NCI-H2196 treated with DMSO at 0.1 percent for 48 hours (cell line): ENCODE measurements around the gene SBF2.
"Not testable (repeated sequence)": the region's sequence is repeated elsewhere in the genome, so short reads cannot be mapped to it uniquely, and the experiment has no call there.

Experiments
- DNase-seq: peaks from one replicate; lab custom pipeline; 2025; ENCODE audit not compliant: unreplicated experiment; lab: John Stamatoyannopoulos, UW

The SBF2 gene

DNA sequence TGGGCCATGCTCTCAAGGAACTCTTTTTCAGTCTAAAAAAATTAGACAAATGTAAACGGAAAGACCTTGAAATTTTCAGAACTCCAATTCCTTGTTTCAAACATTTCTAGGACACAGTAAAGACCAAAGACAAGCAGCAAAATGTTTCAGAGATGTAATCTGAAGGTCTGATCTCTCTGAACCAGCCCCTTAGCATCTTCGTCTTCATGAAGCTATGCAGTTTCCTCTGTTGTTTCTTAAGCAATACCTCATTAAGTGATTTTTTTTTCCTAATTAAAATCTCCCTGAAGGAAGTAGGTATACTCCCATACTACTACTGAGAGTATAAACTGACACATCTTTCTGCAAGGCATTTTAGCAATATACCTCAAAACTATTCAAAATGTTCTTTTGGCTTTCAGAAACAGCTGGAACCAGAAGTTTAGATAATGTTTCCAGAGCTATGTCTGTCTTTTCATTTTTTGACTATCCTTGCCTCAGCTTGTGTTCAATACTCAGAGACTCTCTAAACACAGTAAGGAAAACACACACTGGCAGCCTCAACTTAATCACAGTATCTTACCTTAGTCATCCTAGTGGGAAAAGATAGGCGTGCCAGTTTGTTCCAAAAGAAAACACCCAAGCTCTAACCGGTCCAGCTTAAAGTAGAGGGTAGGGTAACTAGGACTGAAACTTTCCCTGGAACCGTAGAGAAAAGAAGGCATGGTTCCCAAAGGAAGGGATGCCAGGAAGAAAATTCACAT is 25.1 kb downstream of the SBF2 start:
- no peak for DNase-seq

DNA sequence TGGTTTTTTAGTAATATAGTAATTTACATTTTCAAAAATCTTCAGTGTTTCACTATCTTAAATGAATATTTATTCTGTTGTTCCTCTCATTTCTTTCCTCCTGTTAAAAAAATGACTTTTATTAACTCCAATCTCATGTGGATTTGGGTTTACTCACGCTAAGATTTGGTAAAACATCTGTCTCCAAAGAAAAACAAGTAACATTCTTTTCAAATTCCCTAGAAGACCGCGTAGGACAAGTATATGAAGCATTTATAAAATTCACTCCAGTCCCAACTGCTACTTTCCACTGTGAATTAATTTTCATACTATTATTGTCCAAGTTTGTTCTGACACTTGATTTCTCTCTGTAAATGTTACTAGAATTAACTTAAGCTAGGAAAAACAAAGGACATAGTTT is 26.2 kb downstream of the SBF2 start:
- DNase-seq: no peak

DNA sequence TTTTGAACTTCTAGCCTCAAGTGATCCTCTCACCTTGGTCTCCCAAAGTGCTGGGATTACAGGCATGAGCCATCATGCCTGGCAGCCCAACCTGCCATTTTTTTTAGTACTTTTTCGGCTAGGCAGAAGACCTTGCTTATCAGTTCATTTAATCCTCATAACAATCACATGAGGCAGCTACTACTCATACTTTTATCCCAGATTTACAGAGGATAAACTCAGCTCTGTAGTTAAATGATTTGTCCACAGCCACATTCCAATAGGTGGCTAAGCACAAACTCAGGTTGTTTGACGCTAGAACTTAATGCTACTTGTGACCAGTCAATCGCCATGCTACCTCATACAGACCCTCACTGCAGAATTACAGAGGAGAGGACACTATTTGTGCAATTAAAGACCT is 28.1 kb downstream of the SBF2 start:
- DNase-seq: no peak

DNA sequence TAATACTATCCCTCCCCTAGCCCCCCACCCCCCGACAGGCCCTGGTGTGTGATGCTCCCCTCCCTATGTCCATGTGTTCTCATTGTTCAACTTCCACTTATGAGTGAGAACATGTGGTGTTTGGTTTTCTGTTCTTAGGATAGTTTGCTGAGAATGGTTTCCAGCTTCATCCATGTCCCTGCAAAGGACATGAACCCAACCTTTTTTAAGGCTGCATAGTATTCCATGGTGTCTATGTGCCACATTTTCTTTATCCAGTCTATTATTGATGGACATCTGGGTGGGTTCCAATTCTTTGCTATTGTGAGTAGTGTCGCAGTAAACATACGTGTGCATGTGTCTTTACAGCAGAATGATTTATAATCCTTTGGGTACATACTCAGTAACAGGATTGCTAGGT is 29.3 kb downstream of the SBF2 start:
- DNase-seq: not testable (repeated sequence)

DNA sequence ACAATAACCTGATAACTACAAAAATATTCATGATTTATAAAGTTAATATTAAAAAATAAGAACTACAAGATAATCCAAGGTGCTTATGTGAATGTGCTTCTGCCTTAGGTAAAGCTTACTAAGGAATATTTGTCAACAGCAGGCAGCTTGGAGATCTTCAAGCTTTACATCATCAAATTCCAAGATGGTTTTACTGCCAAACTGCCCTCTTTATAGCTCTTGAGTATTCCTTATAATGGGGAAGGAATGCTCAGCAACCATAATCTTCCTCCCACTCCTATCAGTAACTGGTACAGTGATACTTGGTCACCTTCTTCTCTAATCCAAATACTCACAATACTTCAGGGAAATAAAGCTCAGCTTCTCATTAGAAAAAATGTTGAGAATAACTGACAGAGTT is 30.1 kb downstream of the SBF2 start:
- no peak for DNase-seq

DNA sequence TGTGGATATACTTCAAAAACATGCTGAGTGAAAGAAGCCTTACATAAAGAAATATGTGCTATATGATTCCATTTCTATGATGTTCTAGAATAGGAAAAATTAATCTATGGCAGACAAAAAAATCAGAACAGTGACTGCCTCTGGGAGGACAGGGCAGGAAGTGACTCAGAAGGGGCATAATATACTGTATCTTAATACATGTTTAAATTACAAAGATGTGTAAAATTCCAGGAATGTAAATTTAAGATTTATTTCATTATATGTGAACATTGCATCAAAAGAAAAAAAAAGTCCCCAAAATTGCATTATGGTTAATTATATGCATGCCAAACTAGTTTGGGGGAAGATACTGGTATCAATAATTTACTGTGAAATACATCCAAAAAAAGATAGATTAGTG is 32.2 kb downstream of the SBF2 start:
- DNase-seq: no peak

DNA sequence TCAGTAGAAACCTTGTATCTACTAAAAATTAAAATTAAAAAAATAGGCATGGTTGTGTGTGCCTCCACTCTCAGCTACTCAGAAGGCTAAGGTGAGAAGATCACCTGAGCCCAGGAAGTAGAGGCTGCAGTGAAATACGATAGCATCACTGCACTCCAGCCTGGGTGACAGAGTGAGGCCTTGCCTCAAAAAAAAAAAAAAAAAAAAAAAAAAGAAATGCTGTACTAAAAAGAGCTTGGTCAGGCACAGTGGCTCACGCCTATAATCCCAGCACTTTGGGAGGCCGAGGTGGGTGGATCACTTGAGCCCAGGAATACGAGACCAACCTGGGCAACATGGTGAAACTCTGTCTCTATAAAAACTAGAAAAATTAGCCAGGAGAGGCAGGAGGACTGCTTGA is 36.5 kb downstream of the SBF2 start:
- no peak for DNase-seq

DNA sequence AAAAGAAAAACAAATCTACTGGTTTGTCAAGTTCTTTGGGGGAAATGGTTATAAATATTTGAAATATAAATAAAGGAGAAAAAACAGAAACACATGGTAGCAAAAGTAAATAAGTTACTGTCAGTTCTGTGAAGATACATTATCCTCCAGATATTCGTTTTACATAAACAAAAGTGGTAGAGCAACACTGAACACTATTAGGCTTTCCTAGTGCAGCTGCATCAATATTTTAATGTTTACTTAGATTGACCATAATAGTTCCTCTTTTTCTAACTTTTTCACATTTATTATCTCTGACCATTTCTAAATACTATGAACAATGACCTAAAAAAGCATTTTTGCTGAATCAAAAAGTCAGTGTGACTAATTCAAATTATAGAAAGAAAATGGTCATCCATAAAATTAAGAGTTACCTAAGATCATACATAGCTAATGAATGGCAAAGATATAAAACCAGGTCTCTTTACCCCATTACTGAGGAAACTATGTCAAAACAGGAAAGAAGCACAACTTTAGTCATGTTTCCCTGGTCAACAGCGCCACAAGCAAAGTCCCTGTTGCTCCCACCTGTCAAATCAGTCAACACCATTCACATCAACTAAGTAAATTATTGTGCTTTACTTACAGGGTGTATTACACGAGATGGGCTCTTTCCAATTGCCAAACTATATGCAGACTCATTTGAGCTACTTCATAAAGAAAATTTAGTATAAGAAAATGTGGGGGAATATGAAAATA is 38.5 kb downstream of the SBF2 start:
- no peak for DNase-seq

DNA sequence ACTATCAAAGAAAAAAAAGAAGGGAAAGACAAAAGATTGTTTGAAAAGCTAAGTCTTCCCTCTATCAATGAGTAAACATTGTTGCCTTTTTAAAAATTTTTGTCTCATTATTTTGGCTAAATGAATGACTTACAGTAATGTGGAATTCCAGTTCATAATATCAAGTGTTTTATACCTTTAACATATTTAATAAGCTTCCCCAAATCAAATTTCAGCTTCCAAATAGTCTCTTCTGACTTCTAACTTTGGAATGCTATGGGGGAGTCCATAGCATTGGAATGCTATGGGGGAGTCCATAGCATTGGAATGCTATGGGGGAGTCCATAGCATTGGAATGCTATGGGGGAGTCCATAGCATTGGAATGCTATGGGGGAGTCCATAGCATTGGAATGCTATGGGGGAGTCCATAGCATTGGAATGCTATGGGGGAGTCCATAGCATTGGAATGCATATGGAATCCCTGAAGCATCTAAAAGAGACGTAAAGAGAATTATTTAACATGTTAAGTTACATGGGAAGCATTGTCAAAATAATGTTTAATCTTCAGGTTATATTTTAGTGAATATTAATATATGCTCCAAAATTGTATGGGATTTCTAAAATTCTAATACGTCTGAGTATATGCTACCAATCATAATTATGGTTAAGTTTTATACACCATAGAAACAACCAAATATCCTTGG is 44.4 kb downstream of the SBF2 start:
- DNase-seq: not testable (repeated sequence)

DNA sequence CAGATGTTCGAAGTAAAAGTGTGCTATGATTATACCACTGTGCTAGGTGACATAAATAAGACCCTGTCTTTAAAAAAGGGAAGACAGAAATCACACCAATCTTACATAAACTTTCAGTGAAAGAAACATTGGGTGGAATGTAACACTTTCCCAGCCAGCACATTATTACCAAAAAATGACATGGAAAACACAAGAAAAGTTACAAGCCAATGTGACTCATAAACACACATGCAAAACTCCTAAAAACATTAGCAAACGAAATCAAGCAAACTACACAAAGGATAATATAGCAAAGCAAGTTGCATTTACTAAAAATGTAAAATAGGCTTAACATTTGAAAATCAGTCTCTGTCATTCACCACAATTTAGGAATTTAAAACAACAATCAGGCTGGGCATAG is 47.0 kb downstream of the SBF2 start:
- DNase-seq: no peak

DNA sequence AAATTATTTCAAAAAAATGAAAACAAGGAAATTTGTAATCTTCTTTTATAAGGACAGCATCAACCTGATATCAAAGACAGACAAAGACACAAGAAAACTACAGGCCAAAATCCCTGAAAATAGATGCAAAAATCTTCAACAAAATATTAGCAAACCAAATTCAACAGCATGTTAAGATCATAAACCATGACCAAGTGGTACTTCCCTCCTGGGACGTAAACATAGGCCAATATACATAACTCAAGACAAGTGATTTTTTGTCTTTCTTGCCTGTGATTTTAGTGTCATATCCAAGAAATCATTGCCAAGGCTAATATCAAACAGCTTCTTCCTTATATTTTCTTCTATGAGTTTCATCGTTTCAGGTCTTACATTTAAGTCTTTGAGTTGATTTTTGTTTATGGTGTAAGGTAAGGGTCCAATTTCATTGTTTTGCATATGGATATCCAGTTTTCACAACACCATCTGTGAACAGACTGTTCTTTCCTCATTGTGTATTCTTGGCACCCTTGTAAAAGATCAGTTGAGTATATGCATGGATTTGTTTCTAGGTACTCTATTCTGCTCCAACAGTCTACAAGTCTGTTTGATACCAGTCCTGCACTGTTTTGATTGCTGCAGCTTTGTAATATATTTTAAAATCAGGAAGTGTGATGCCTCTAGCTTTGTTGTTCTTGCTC is 50.0 kb downstream of the SBF2 start:
- no peak for DNase-seq

DNA sequence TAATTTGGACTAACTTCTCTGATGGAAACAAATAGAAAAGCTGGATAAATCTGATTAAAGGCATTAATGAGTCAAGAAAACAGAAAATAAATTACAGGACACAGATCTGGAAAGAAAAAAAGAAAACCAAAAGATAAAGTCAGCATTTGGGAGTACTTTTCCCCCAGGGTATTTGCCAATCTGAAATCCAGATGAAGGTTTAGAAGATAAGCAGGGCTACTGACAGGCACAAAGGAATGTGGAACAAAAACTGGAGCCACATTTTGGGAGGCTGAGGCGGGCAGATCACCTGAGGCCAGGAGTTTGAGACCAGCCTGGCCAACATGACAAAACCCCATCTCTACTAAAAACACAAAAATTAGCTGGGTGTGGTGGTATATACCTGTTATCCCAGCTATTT is 57.2 kb downstream of the SBF2 start:
- no peak for DNase-seq

DNA sequence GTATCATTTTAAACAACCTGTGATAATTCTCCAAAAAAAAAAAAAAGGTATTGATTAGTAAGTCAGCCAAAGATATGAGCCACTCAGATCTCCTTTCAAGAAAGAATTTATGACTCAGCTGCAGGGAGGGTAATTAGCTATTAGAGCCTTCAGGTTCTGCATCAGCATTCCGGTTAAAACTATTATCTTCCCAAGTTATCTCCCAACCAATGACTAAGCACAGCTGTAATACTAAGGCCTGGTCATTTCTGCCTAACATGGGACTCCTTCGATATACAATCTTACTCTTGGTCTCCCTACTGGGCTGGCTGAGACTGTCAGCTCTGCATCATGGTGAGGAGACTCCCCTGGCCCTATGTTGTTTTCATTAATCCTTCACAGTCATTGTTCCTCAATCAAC is 60.4 kb downstream of the SBF2 start:
- no peak for DNase-seq

DNA sequence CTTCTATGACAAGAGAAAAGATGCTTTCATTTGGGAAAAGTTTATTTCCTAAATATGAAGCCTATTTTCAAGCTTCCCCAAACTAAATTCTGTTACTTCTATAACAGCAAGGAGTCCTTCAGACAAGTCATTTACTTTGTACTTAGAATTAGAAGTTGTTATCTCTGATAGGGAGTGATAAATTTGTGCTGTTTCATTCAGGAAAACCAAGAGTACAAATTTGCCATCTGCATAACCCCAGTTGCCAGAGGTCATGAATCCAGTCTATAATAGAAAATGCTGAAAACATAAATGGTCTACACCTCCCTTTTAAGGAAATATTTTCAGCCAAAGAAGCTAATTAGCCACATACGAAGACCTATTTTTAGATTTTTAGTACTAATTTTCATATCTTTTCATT is 61.3 kb downstream of the SBF2 start:
- no peak for DNase-seq

DNA sequence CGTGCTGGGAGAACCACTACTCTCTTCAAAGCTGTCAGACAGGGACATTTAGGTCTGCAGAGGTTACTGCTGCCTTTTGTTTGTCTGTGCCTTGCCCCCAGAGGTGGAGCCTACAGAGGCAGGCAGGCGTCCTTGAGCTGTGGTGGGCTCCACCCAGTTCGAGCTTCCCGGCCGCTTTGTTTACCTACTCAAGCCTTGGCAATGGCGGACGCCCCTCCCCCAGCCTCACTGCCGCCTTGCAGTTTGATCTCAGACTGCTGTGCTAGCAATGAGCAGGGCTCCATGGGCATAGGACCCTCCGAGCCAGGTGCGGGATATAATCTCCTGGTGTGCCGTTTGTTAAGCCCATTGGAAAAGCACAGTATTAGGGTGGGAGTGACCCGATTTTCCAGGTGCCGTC is 62.2 kb downstream of the SBF2 start:
- not testable (repeated sequence) for DNase-seq

DNA sequence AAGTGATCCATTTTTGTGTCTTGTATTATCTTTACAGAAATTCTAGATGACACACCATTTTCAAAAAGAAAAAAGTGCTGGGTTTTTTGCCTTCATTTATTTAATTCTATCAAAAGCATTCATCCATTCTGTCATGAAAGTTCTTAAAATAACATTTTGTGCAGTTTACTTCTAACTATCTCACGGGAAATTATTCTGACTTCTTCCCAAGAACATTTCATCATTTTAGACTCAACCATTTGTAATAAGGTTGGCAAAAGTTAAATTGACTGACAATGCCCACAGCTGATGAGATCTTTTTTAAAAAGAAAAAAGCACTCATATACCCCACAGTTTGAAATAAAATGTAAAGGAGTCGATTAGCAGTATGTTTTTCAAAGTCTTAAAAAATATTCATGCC is 68.5 kb downstream of the SBF2 start:
- DNase-seq: no peak

DNA sequence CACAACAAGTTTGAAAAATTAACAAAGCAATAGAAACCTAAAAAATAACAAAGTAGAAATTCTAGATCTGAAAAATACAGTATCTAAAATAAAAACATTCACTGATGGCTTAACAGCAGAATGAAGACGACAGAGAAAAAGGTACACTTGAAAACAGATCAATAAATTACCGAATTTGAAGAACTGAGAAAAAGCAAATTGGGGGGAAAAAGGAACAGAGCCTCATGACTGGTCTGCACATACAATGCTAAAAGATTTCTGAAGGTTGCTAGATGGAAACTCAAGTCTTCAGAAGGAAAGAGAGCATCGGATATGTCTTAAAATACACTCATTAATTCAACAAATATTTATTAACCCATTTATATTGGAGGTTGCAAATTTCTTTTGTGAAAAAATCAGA is 71.6 kb downstream of the SBF2 start:
- no peak for DNase-seq

DNA sequence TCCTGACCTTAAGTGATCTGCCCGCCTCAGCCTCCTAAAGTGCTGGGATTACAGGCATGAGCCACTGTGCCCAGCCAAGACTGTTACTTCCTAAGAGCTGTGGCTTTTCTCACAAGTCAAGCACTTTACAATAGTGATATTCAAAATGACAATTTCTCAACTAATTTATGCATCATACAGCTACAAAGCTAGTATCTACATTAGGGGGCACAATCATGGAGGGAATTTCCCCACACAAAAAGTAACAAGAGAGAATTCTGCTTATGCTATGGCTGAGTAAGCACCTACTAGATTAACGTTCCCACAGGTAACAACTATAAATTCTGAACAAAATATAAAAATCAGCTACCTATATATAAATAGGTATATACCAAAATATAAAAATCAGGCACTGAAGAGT is 72.7 kb downstream of the SBF2 start:
- no peak for DNase-seq

DNA sequence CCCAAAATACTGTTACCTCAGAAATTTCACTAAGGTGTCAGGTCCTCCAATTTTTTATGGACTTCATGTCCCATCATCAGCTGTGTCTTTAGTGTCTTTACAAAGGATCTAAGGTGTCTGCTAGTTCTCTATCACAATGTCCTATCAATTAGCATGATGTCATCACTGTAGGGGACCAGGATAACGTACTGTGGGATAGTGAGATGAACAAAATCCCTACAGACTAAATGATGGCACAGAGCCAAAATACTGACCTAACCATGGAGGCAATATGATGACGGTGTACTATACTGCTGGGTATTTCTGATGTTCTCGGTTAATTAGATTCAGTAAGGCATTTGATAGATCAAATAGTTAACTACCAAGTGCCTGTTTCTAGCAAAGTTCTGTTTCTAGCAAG is 82.5 kb downstream of the SBF2 start:
- DNase-seq: no peak

DNA sequence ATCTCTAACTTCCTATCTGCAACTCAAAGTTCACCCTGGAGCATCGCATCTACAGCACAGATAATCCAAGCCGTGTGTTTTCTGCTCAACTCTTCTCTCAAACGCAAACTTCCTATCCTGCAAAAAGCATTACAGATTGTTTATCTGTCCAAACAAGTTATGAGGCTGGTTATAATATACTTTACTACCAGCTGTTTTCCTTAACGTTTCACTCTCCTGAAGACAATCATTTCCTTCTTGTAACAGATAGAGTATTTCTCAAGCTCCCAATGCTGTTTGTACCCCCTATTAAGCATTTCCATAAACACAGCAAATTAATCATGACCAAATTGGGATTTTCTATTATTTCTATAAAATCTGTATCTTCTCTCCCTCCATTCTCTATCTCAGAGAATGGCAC is 84.7 kb downstream of the SBF2 start:
- no peak for DNase-seq

DNA sequence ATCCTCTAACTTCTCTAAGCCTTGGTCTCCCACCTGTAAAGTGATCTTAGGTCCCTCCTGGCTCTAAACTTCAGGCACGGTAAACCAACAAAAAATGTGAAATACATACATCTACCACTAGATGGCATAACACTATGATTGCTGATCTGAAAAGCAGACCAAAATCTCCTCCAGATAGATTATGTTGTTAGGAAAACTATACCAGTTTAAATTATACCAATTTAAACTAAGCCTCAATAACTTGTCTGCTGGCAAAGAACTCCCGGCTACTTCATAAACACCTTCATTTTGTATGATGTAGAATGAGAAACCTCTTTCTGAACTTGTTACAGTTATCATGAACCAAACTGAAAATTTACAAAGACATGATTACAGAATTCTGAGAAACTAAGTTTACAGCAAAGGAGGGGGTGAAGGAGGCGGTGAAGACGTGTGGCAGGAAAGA is 85.9 kb downstream of the SBF2 start:
- peak; percentile 20 for DNase-seq

DNA sequence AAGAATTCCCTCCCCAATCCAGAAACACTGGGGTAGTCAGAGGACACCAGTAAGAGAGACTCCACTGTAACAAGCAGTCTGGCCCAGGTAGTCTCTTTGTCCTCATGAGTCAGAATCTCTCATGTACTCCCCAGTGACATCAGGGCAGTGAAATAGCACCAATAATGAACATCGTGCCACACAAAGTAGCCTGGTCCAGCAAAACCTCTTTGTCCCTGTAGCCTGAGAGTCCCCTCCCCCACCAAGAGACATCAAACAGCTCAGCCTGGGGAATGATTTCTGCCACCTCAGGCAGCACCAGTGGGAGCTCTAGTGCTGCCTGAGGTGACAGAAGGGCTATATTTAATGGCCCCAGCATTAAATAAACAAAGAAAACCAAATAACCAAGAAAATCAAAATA is 88.1 kb downstream of the SBF2 start:
- no peak for DNase-seq
